ENCODE results near the gene CLEC19A. TPM values are rescaled to one million over a fixed set of nuclear protein-coding genes. Genes with fewer than 3 reads are reported as not detected.

CLEC19A gene
- polyA plus RNA-seq, 1 donor: 0.17 TPM

DNA sequence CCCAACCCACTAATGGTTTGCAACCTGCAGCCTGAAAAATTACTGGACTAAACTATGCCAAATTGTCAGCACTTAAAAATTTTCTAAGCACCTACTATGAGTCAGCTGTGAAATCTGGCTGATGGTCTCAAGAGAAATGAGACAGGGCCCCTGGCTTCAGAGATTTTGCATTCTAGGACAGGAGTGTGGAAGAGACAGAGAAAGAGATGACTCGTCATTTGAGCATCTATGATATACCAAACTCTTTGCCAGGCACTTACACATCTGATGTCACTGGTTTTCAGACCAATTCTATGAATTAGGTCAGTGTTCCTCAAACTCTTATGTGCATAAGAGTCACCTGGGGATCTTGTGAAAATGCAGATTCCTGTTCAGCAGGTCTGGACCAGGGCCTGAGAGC, 44.4 kb downstream of the CLEC19A start:
- no peak for DNase-seq

DNA sequence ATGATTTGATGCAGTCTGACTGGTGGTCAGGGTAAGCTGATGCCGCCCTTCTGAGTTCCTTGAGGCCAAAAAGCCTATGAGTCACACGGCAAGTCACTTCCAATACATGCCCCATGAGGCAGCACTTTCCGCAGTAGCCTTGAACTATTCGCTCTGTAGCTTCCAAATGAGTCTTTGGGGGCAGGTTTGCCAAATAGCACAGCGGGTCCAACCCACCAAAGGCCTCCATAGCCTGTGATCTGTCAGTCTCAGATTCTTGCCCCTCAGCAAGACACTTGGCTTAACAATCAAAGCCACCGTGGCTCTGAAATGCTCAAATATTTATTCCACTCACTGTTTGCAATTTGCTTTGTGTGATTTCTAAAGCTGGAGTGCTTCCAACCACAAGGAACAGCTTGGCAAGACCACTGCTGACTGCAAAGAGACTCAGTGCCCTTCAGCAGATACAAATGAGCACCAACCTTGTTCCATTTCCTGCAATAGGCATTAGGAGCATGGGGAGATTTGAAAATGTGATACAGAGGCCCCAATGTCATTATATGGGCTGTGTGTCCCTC, 45.4 kb downstream of the CLEC19A start:
- no peak for DNase-seq

DNA sequence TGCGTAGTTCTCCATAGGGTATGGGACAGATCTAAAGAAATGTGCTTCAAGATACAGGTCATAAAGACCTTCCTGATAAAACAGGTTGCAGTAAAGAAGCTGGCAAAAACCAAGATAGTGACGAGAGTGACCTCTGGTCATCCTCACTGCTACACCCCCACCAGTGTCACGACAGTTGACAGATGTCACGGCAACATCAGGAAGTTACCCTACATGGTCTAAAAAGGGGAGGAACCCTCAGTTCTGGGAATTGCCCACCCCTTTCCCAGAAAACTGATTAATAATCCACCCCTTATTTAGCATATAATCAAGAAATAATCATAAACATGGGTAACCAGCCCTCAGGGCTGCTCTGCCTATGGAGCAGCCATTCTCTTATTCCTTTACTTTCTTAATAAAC, 46.3 kb downstream of the CLEC19A start:
- DNase-seq: no peak

DNA sequence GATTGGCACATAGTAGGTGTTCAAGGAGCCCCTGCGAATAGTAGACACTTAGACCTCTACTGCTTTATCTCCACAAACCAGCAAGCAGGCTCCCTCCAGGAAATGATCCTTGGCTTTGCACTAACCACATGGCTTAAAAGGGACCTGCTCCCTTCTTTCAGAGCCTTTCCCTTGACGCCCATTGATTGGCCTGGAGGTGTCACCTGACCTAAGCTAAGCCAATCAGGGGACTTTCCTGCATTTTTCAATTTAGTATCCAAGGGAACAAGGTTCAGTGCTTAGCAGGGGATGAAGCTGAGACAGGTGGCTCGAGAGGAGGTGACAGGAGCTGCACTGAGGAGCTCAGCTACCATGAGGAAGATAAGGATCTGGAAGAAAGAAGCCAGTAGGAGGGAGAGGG, 52.8 kb downstream of the CLEC19A start:
- no peak for DNase-seq

DNA sequence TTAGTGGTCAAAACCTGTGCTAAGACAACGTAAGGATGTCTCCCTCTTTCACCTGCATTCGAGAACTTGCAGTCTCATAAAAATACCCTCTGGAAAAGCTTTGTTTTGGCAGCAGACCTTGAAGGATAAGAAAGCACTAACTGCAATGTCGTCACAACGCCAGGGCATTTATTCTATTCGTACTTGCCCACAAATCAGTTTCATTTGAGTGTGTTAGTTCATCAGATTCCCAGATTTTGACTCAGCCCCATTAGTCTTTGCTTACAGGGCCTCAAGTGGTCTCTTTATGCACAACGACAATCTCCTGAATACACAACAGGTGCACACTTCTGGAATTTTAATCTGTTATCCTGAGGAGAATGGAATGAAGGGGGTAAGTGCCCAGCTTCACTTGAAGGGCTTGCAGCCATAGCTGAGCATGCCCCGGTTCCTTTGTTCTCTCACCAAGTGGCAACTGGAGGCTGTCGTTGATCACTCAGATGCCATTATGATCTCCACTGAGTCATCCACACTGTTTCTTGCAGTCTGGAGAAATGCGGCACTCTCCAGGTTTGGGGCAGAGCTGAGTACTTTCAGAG, 58.8 kb downstream of the CLEC19A start:
- DNase-seq: no peak

DNA sequence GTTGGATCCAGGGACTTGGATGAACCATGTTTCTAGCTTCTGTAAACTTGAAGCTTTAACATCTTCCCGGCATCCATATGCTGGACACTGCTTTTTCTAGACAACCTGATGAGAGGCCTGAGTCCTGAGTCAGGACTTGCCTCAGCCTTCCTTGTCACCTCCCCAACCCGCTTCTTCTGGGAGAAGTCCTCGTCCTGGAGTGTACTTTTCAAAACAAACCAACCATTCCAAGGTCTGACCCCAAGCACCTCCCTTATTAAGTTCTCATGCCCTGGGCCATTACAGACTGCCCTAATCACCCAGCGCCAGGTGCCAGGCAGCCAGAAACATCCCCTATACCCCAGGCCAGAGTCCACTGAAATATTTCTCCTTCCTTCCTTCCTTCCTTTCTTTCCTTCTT, 59.4 kb downstream of the CLEC19A start:
- DNase-seq: no peak

DNA sequence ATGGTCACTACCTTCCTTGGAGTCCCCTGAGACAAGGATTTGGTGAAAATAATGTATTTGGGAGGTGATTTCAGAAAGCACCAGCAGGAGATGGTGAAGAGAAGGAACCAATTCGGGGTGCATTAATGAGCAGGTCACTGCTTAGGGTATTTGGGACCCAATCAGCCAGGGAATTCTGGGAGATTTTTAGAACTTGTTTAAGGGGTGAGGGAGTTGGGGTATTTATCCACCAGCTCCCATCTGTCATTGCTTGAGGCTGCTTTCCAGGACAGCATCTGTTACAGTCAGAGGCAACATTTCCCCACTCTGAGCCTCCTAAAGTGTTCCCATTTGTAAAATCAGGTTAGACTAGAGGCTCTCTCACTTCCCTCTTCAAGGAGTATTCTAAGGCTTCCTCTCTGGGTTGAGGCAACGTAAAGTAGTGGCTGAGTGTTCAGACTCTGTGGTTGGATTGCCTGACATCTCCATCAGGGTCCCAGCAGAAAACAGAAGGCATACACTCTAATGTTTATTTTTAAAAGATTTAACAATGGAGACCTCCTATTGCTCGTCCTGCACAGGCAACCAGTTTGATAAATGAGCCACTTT, 60.9 kb downstream of the CLEC19A start:
- no peak for DNase-seq

DNA sequence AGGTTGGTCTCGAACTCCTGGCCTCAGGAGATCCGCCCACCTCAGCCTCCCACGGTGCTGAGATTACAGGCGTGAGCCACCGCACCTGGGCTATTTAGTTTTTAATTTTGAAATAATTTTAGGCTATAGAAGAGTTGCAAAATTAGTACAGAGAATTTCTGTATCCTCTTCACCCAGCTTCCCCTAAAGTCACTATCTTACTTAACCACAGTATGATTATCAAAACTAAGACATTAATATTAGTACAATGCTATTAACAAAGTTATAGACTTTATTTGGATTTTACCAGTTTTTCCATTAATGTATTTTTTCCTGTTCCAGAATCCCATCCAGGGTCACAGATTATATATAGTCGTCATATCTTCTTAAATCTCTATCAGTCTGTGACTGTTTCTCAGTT, 62.6 kb downstream of the CLEC19A start:
- no peak for DNase-seq

DNA sequence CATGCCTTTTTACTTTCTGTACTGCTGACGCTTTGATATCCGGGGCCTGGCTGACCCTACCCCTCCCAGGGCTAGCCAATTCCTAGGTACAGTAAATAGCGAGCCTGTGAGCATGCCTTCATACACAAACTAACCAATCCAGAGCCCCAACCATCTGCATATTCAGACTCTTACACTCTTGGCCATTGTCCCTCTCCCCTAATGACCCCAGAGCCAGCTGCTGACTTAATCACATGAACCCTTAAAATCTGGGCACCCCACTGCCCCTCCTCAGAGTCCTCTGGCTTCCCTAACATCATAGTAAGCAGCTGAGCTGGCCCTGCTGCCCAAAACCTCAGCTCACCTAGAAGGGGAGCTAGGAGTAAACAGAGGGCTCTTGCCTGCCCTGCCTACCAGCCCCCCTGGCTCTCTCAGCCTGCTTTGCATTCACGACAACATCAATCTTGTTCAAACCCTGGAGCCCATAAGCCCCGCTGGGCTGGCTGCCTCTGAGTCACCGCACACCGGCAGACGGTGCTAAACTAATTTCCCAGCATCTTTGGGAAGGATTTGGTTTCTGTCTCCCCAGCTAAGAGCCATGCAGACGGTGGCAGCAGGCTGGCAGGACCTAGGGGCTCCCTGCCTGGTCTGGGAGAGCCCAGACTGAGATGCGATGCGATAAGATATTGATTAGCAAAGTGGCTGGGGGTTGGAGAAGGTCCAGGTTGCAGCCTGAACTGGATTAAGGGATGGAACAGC, 63.2 kb downstream of the CLEC19A start:
- DNase-seq: no peak

DNA sequence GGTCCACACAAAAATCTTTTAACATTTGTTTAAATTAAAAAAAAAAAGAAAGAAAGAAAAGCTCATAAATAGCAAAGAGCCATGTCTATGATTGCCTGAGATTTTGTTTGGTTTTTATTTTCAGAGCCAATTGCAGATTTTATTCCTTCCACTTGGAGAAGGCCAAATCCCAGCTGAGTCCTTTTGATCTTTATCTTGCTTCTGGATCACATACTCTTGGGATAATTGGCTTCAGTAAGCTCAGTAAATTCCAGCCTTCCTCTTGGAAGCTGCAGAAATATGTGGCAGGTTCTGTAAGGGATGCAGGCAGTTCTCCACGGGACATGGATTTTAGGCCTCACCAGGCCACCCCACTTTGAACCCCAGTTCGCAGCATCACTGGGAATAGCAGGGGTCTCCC, 68.8 kb downstream of the CLEC19A start:
- no peak for DNase-seq

DNA sequence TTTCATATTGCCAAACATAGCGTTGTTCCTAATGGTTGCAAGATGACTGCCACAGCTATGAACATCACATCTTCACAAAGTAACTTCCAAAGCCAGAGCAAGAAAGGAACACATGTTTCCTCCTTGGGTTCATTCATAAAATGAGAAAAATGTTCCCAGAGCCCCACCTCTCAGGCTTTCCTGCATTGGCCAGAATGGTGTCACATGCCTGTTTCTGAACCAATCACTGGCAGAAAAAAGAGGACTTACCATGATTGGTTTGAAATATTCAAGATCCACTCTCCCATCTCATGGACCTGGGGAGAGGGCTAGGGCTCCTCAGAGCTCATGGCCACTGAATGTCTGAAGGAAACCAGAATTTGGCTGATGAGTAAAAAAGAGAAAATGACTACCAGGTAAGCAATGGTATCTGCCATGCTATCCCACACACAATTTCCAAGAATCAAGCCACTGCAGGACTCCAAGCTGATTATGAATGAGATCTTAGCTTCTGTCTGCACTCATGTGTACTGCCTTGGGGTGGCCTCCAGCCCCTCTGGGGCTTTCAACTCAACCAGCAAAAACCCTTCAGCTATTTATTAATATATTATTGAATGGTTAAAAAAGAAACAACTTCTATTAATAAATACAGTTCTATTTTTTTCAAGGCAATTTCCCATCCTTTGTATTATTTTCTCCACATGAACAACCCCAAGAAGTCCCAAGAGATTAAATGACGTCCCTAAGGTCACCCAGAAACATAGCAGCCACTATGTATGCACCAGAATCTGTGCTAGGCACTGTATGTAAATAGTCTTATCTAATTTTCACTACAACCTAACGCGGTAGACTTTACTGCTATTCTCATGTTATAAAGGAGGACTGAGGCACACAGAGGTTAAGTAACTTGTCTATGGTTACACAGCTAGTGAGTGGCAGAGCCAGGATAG, 70.8 kb downstream of the CLEC19A start:
- DNase-seq: no peak

DNA sequence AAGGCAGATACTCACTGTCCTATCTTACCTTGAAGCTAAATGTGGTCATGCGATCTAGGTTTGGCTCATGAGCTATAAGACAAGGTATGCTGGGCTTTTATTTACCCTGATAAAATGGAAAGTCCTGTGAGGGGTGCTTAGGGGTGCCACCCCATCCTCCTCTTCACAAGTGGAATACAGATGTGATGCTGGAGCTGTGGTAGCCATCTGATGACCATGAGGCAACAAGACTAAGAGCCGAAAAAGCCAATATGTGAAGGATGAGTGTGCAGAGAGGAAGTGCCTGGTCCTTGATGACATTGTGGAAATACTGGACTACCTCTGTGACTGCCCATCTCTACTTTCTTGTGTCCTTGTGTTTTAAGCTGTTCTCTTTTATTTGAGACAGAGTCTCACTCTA, 74.0 kb downstream of the CLEC19A start:
- no peak for DNase-seq

Other genes starting within 250 kb of the CLEC19A start
- 29.8 TPM for gene COQ7, start 218.1 kb upstream of the CLEC19A start, polyA plus RNA-seq (ENCODE audit: insufficient read length)
- gene ITPRIPL2, start 171.8 kb upstream of the CLEC19A start, polyA plus RNA-seq (ENCODE audit: insufficient read length): 24.9 TPM
- gene SYT17, start 117.5 kb upstream of the CLEC19A start, polyA plus RNA-seq (ENCODE audit: insufficient read length): 6.0 TPM
- 0.08 TPM for gene TMC5, start 132.2 kb downstream of the CLEC19A start, polyA plus RNA-seq (ENCODE audit: insufficient read length)
- gene GDE1, start 236.4 kb downstream of the CLEC19A start, polyA plus RNA-seq (ENCODE audit: insufficient read length): 56.7 TPM
- 14.2 TPM for gene CCP110, start 238.2 kb downstream of the CLEC19A start, polyA plus RNA-seq (ENCODE audit: insufficient read length)

All from hindlimb muscle (tissue), 1 donor.